ENCODE data around the gene SRPX.

The SRPX gene

GRCh38 chrX:38154340-38154739, 66.3 kb downstream of the SRPX start:
- Histone ChIP-seq H3K36me3 (replicated peaks in 1 of 2; ENCODE audit: control insufficient read depth in 2 of 2, insufficient read depth in 2 of 2, low read length in 2 of 2) (no peaks in the 10 kb centered on the region), H3K4ac (ENCODE audit: low read length) (no peak overlapping the region), H2BK15ac (ENCODE audit: low read length) (no peak overlapping the region), H3K4me2 (ENCODE audit: insufficient read depth, low read length, poor library complexity, severe bottlenecking) (no peak overlapping the region), H3K4me1 (ENCODE audit: control insufficient read depth in 2 of 2, insufficient read depth in 1 of 2, low read depth in 1 of 2, low read length in 2 of 2) (peaks cover 0 to 2% of the 10 kb centered on the region in 2 donors), H3K27me3 (ENCODE audit: control insufficient read depth in 3 of 3, insufficient read depth in 3 of 3, low read depth in 1 of 3, low read length in 3 of 3) (peaks cover 0 to 5% (median 0%) of the 10 kb centered on the region in 3 experiments), H2AFZ (ENCODE audit: low read length) (no peak overlapping the region), H3K14ac (ENCODE audit: low read length) (no peak overlapping the region), H3K9ac (ENCODE audit: low read depth, low read length, poor library complexity) (no peak overlapping the region), H3K4me3 (ENCODE audit: low read length in 2 of 2) (no peak overlapping the region), H3K27ac (replicated peaks; ENCODE audit: low read length) (no peak overlapping the region), H2BK120ac (ENCODE audit: low read depth, low read length) (no peak overlapping the region), H3K23ac (ENCODE audit: low read depth, low read length, poor library complexity) (no peak overlapping the region), H3K18ac (ENCODE audit: low read length) (no peak overlapping the region), H4K91ac (ENCODE audit: low read depth, low read length, poor library complexity) (no peak overlapping the region), H3K79me1 (ENCODE audit: low read depth, low read length) (no peaks in the 10 kb centered on the region), H2BK5ac (ENCODE audit: low read length) (no peak overlapping the region), H2AK5ac (ENCODE audit: low read depth, low read length) (no peak overlapping the region), H2BK12ac (ENCODE audit: low read length) (no peak overlapping the region), H3K9me3 (replicated peaks in 1 of 2; ENCODE audit: control insufficient read depth in 2 of 2, insufficient read depth in 1 of 2, low read depth in 1 of 2, low read length in 2 of 2) (no peaks in the 10 kb centered on the region), H4K8ac (ENCODE audit: low read depth, low read length) (no peak overlapping the region)
- no CpG with 5 or more reads among the region's 5 CpGs for WGBS, 2 donors (ENCODE audit: extremely low coverage in 2 of 2, insufficient read length in 2 of 2, insufficient replicate concordance in 1 of 2)
- DNase-seq (ENCODE audit: low spot score), result no peak

GRCh38 chrX:38151441-38151840, 69.2 kb downstream of the SRPX start:
- no peaks in the 10 kb centered on the region for H3K9me3 ChIP-seq (replicated peaks in 1 of 2; ENCODE audit: control insufficient read depth in 2 of 2, insufficient read depth in 1 of 2, low read depth in 1 of 2, low read length in 2 of 2)
- H3K14ac ChIP-seq (ENCODE audit: low read length), result no peak overlapping the region
- no CpG with 5 or more reads among the region's 5 CpGs for WGBS, 2 donors (ENCODE audit: extremely low coverage in 2 of 2, insufficient read length in 2 of 2, insufficient replicate concordance in 1 of 2)
- H3K27me3 ChIP-seq (ENCODE audit: control insufficient read depth in 3 of 3, insufficient read depth in 3 of 3, low read depth in 1 of 3, low read length in 3 of 3), result peaks cover 0 to 5% (median 0%) of the 10 kb centered on the region in 3 experiments
- no peaks in the 10 kb centered on the region for H3K36me3 ChIP-seq (replicated peaks in 1 of 2; ENCODE audit: control insufficient read depth in 2 of 2, insufficient read depth in 2 of 2, low read length in 2 of 2)
- no peak overlapping the region for H2BK15ac ChIP-seq (ENCODE audit: low read length)
- no peak overlapping the region for H2BK5ac ChIP-seq (ENCODE audit: low read length)
- no peaks in the 10 kb centered on the region for H3K79me1 ChIP-seq (ENCODE audit: low read depth, low read length)
- no peak overlapping the region for H2AK5ac ChIP-seq (ENCODE audit: low read depth, low read length)
- peaks cover 0 to 2% of the 10 kb centered on the region in 2 donors for H3K4me1 ChIP-seq (ENCODE audit: control insufficient read depth in 2 of 2, insufficient read depth in 1 of 2, low read depth in 1 of 2, low read length in 2 of 2)
- DNase-seq (ENCODE audit: low spot score), result no peak
- H2BK12ac ChIP-seq (ENCODE audit: low read length), result no peak overlapping the region
- no peak overlapping the region for H3K4ac ChIP-seq (ENCODE audit: low read length)
- H3K9ac ChIP-seq (ENCODE audit: low read depth, low read length, poor library complexity), result no peak overlapping the region
- H4K8ac ChIP-seq (ENCODE audit: low read depth, low read length), result no peak overlapping the region
- no peak overlapping the region for H3K4me3 ChIP-seq (ENCODE audit: low read length in 2 of 2)
- no peak overlapping the region for H3K27ac ChIP-seq (replicated peaks; ENCODE audit: low read length)
- H3K4me2 ChIP-seq (ENCODE audit: insufficient read depth, low read length, poor library complexity, severe bottlenecking), result no peak overlapping the region
- no peak overlapping the region for H2AFZ ChIP-seq (ENCODE audit: low read length)
- H2BK120ac ChIP-seq (ENCODE audit: low read depth, low read length), result no peak overlapping the region
- no peak overlapping the region for H3K18ac ChIP-seq (ENCODE audit: low read length)
- no peak overlapping the region for H3K23ac ChIP-seq (ENCODE audit: low read depth, low read length, poor library complexity)
- no peak overlapping the region for H4K91ac ChIP-seq (ENCODE audit: low read depth, low read length, poor library complexity)

GRCh38 chrX:38150993-38151392, 69.7 kb downstream of the SRPX start:
- Histone ChIP-seq H3K9ac (ENCODE audit: low read depth, low read length, poor library complexity) (no peak overlapping the region), H2AK5ac (ENCODE audit: low read depth, low read length) (no peak overlapping the region), H4K91ac (ENCODE audit: low read depth, low read length, poor library complexity) (no peak overlapping the region), H3K4me2 (ENCODE audit: insufficient read depth, low read length, poor library complexity, severe bottlenecking) (no peak overlapping the region), H2AFZ (ENCODE audit: low read length) (no peak overlapping the region), H3K27me3 (ENCODE audit: control insufficient read depth in 3 of 3, insufficient read depth in 3 of 3, low read depth in 1 of 3, low read length in 3 of 3) (peaks cover 0 to 5% (median 0%) of the 10 kb centered on the region in 3 experiments), H3K4me1 (ENCODE audit: control insufficient read depth in 2 of 2, insufficient read depth in 1 of 2, low read depth in 1 of 2, low read length in 2 of 2) (peaks cover 0 to 2% of the 10 kb centered on the region in 2 donors), H4K8ac (ENCODE audit: low read depth, low read length) (no peak overlapping the region), H3K27ac (replicated peaks; ENCODE audit: low read length) (no peak overlapping the region), H2BK5ac (ENCODE audit: low read length) (no peak overlapping the region), H3K23ac (ENCODE audit: low read depth, low read length, poor library complexity) (no peak overlapping the region), H2BK15ac (ENCODE audit: low read length) (no peak overlapping the region), H3K14ac (ENCODE audit: low read length) (no peak overlapping the region), H3K18ac (ENCODE audit: low read length) (no peak overlapping the region), H3K9me3 (replicated peaks in 1 of 2; ENCODE audit: control insufficient read depth in 2 of 2, insufficient read depth in 1 of 2, low read depth in 1 of 2, low read length in 2 of 2) (no peaks in the 10 kb centered on the region), H3K4me3 (ENCODE audit: low read length in 2 of 2) (no peak overlapping the region), H2BK12ac (ENCODE audit: low read length) (no peak overlapping the region), H3K79me1 (ENCODE audit: low read depth, low read length) (no peaks in the 10 kb centered on the region), H2BK120ac (ENCODE audit: low read depth, low read length) (no peak overlapping the region), H3K36me3 (replicated peaks in 1 of 2; ENCODE audit: control insufficient read depth in 2 of 2, insufficient read depth in 2 of 2, low read length in 2 of 2) (no peaks in the 10 kb centered on the region), H3K4ac (ENCODE audit: low read length) (no peak overlapping the region)
- WGBS, 2 donors (ENCODE audit: extremely low coverage in 2 of 2, insufficient read length in 2 of 2, insufficient replicate concordance in 1 of 2), result no CpG with 5 or more reads among the region's 4 CpGs
- no peak for DNase-seq (ENCODE audit: low spot score)

- Histone ChIP-seq H3K36me3 (replicated peaks in 1 of 2; ENCODE audit: control insufficient read depth in 2 of 2, insufficient read depth in 2 of 2, low read length in 2 of 2) (no peaks in the 10 kb centered on the region), H2AFZ (ENCODE audit: low read length) (no peak overlapping the region), H3K18ac (ENCODE audit: low read length) (no peak overlapping the region), H3K23ac (ENCODE audit: low read depth, low read length, poor library complexity) (no peak overlapping the region), H3K4me1 (ENCODE audit: control insufficient read depth in 2 of 2, insufficient read depth in 1 of 2, low read depth in 1 of 2, low read length in 2 of 2) (peaks cover 0 to 2% of the 10 kb centered on the region in 2 donors), H4K91ac (ENCODE audit: low read depth, low read length, poor library complexity) (no peak overlapping the region), H3K9ac (ENCODE audit: low read depth, low read length, poor library complexity) (no peak overlapping the region), H2AK5ac (ENCODE audit: low read depth, low read length) (no peak overlapping the region), H3K4ac (ENCODE audit: low read length) (no peak overlapping the region), H3K27me3 (ENCODE audit: control insufficient read depth in 3 of 3, insufficient read depth in 3 of 3, low read depth in 1 of 3, low read length in 3 of 3) (no peaks in the 10 kb centered on the region), H3K9me3 (replicated peaks in 1 of 2; ENCODE audit: control insufficient read depth in 2 of 2, insufficient read depth in 1 of 2, low read depth in 1 of 2, low read length in 2 of 2) (no peaks in the 10 kb centered on the region), H2BK120ac (ENCODE audit: low read depth, low read length) (no peak overlapping the region), H3K14ac (ENCODE audit: low read length) (no peak overlapping the region), H3K27ac (replicated peaks; ENCODE audit: low read length) (no peak overlapping the region), H2BK5ac (ENCODE audit: low read length) (no peak overlapping the region), H2BK12ac (ENCODE audit: low read length) (no peak overlapping the region), H2BK15ac (ENCODE audit: low read length) (no peak overlapping the region), H3K4me2 (ENCODE audit: insufficient read depth, low read length, poor library complexity, severe bottlenecking) (no peak overlapping the region), H3K79me1 (ENCODE audit: low read depth, low read length) (no peaks in the 10 kb centered on the region), H4K8ac (ENCODE audit: low read depth, low read length) (no peak overlapping the region), H3K4me3 (ENCODE audit: low read length in 2 of 2) (no peak overlapping the region)
- no CpG with 5 or more reads among the region's 2 CpGs for WGBS, 2 donors (ENCODE audit: extremely low coverage in 2 of 2, insufficient read length in 2 of 2, insufficient replicate concordance in 1 of 2)
- DNase-seq (ENCODE audit: low spot score), result no peak
Observed at GRCh38 chrX:38149016-38149415, 71.7 kb downstream of the SRPX start.
